ENCODE data around the gene GRAP. TPM values are rescaled to one million over a fixed set of nuclear protein-coding genes. Genes with fewer than 3 reads are reported as not detected.

Gene GRAP
- total RNA-seq, 1 experiment from 2014 or later = not detected

GRCh38 chr17:19016297-19016696, 30.5 kb downstream of the GRAP start:
- DNase-seq = no peak
- H4K20me1 ChIP-seq (ENCODE audit: low read length) = no peaks in the 10 kb centered on the region
- H3K79me2 ChIP-seq (ENCODE audit: low read length) = no peaks in the 10 kb centered on the region
- ChIA-PET POLR2A (ENCODE audit: unreplicated experiment) (no interaction called here), CTCF (no interaction called here)
- H3K36me3 ChIP-seq (ENCODE audit: low read depth, low read length) = no peaks in the 10 kb centered on the region
- peaks cover 1% of the 10 kb centered on the region for H3K4me1 ChIP-seq (ENCODE audit: insufficient read depth, low read length)
- ATAC-seq = no peak
- H2AFZ ChIP-seq (ENCODE audit: low read length) = no peak overlapping the region
- H3K9me2 ChIP-seq (replicated peaks; ENCODE audit: low read length) = no peaks in the 10 kb centered on the region
- no peak for TF ChIP-seq EZH2 (IDR thresholded peaks at IDR 0.05; ENCODE audit: low read length, unreplicated experiment)
- TF ChIP-seq, protein P1, sequence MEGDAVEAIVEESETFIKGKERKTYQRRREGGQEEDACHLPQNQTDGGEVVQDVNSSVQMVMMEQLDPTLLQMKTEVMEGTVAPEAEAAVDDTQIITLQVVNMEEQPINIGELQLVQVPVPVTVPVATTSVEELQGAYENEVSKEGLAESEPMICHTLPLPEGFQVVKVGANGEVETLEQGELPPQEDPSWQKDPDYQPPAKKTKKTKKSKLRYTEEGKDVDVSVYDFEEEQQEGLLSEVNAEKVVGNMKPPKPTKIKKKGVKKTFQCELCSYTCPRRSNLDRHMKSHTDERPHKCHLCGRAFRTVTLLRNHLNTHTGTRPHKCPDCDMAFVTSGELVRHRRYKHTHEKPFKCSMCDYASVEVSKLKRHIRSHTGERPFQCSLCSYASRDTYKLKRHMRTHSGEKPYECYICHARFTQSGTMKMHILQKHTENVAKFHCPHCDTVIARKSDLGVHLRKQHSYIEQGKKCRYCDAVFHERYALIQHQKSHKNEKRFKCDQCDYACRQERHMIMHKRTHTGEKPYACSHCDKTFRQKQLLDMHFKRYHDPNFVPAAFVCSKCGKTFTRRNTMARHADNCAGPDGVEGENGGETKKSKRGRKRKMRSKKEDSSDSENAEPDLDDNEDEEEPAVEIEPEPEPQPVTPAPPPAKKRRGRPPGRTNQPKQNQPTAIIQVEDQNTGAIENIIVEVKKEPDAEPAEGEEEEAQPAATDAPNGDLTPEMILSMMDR (conservative IDR thresholded peaks at IDR 0.05; ENCODE audit: low read depth, low read length) = no peak
- no peak for TF ChIP-seq EZH2phosphoT487 (IDR thresholded peaks at IDR 0.05; ENCODE audit: borderline replicate concordance, low read length)
- H3K9ac ChIP-seq (ENCODE audit: low read length) = no peak overlapping the region
- intact Hi-C loops (cut with micrococcal nuclease) = no loop called here
- no peak overlapping the region for H3K27ac ChIP-seq (ENCODE audit: low read length)
- BruUV-seq (replicated peaks) = no TSS peak
- no peak overlapping the region for H3K4me3 ChIP-seq (ENCODE audit: low read length)
- no peaks in the 10 kb centered on the region for H3K27me3 ChIP-seq (ENCODE audit: low read length)
- H3F3A ChIP-seq (ENCODE audit: low read length, unreplicated experiment) = no peaks in the 10 kb centered on the region
- H3K9me3 ChIP-seq (ENCODE audit: low read length) = no peaks in the 10 kb centered on the region
- H3K4me2 ChIP-seq (ENCODE audit: low read length) = no peak overlapping the region

GRCh38 chr17:19015428-19015827, 31.3 kb downstream of the GRAP start:
- H3K27me3 ChIP-seq (ENCODE audit: low read length) = no peaks in the 10 kb centered on the region
- H3K79me2 ChIP-seq (ENCODE audit: low read length) = no peaks in the 10 kb centered on the region
- H3K9ac ChIP-seq (ENCODE audit: low read length) = no peak overlapping the region
- ATAC-seq = no peak
- H2AFZ ChIP-seq (ENCODE audit: low read length) = no peak overlapping the region
- H3K4me2 ChIP-seq (ENCODE audit: low read length) = no peak overlapping the region
- H3K4me3 ChIP-seq (ENCODE audit: low read length) = no peak overlapping the region
- no peak for TF ChIP-seq EZH2phosphoT487 (IDR thresholded peaks at IDR 0.05; ENCODE audit: borderline replicate concordance, low read length)
- TF ChIP-seq, protein P1 (conservative IDR thresholded peaks at IDR 0.05; ENCODE audit: low read depth, low read length) = no peak
- TF ChIP-seq EZH2 (IDR thresholded peaks at IDR 0.05; ENCODE audit: low read length, unreplicated experiment) = no peak
- no peak overlapping the region for H3K27ac ChIP-seq (ENCODE audit: low read length)
- H3K9me2 ChIP-seq (replicated peaks; ENCODE audit: low read length) = no peaks in the 10 kb centered on the region
- no peak for DNase-seq
- no peaks in the 10 kb centered on the region for H3F3A ChIP-seq (ENCODE audit: low read length, unreplicated experiment)
- no peaks in the 10 kb centered on the region for H3K36me3 ChIP-seq (ENCODE audit: low read depth, low read length)
- ChIA-PET POLR2A (ENCODE audit: unreplicated experiment) (no interaction called here), CTCF (no interaction called here)
- no peaks in the 10 kb centered on the region for H4K20me1 ChIP-seq (ENCODE audit: low read length)
- no peaks in the 10 kb centered on the region for H3K9me3 ChIP-seq (ENCODE audit: low read length)
- intact Hi-C loops (cut with micrococcal nuclease) = no loop called here
- no TSS peak for BruUV-seq (replicated peaks)
- peaks cover 8% of the 10 kb centered on the region for H3K4me1 ChIP-seq (ENCODE audit: insufficient read depth, low read length)

DNA sequence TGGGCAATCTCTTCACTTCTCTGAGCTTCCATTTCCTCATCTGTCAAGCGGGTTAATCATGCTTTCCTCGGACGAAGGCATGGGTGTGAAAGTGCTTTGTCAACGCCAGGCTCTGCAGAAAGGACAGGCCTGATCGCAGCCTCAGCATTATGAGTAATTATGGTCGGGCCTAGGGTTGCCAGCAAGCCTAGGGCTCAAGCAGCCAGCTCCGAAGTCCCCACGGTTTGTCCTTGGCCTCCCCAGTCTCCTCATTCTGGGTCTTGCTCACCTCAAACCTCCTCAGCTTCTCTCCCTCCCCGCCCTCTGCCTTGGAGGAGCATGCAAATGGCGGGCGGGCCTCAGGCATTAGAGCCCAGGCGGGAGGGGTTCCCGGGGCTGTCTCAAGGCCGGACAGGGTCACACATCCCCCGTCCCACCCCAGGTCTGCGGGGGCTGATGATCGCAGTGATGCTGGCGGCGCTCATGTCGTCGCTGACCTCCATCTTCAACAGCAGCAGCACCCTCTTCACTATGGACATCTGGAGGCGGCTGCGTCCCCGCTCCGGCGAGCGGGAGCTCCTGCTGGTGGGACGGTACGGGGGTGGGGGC, 32.0 kb downstream of the GRAP start:
- Histone ChIP-seq H3K36me3 (ENCODE audit: low read depth, low read length) (no peaks in the 10 kb centered on the region), H3K9me2 (replicated peaks; ENCODE audit: low read length) (no peaks in the 10 kb centered on the region), H3K27me3 (ENCODE audit: low read length) (no peaks in the 10 kb centered on the region), H3K79me2 (ENCODE audit: low read length) (no peaks in the 10 kb centered on the region), H3F3A (ENCODE audit: low read length, unreplicated experiment) (no peaks in the 10 kb centered on the region), H3K27ac (ENCODE audit: low read length) (no peak overlapping the region), H3K4me2 (ENCODE audit: low read length) (no peak overlapping the region), H3K4me1 (ENCODE audit: insufficient read depth, low read length) (peaks cover 8% of the 10 kb centered on the region), H4K20me1 (ENCODE audit: low read length) (no peaks in the 10 kb centered on the region), H3K4me3 (ENCODE audit: low read length) (no peak overlapping the region), H3K9ac (ENCODE audit: low read length) (no peak overlapping the region), H2AFZ (ENCODE audit: low read length) (no peak overlapping the region), H3K9me3 (ENCODE audit: low read length) (no peaks in the 10 kb centered on the region)
- POLR2A ChIA-PET (ENCODE audit: unreplicated experiment) = no interaction called here
- ATAC-seq (no peak), DNase-seq (no peak)
- CTCF ChIA-PET = no interaction called here
- TF ChIP-seq EZH2phosphoT487 (IDR thresholded peaks at IDR 0.05; ENCODE audit: borderline replicate concordance, low read length) = no peak
- no TSS peak for BruUV-seq (replicated peaks)
- intact Hi-C loops (cut with micrococcal nuclease) = no loop called here
